HG03175 (cell line): ENCODE results near the gene CCDC152.
A peak's percentile ranks its signal among the peaks of the same experiment; 100 is the strongest.
"Not testable (repeated sequence)": the region's sequence is repeated elsewhere in the genome, so short reads cannot be mapped to it uniquely, and the experiment has no call there.

Experiments used
- ATAC-seq: cut with Tn5 transposase; IDR thresholded peaks from one replicate; pipeline ENCODE4 v1.9.1; 2021; ENCODE audit warnings: mild to moderate bottlenecking, moderate library complexity; ENCODE audit not compliant: unreplicated experiment

CCDC152 gene

GRCh38 chr5:42756606-42757601 lies at the start of gene CCDC152:
Gene CCDC152 (plus strand): TSS chr5:42756818. CDS start chr5:42759122, 2,304 bp downstream.
- peak; percentile 76 for ATAC-seq

- no peak for ATAC-seq
Measured at GRCh38 chr5:42715785-42716184, 40.8 kb upstream of the CCDC152 start.

DNA sequence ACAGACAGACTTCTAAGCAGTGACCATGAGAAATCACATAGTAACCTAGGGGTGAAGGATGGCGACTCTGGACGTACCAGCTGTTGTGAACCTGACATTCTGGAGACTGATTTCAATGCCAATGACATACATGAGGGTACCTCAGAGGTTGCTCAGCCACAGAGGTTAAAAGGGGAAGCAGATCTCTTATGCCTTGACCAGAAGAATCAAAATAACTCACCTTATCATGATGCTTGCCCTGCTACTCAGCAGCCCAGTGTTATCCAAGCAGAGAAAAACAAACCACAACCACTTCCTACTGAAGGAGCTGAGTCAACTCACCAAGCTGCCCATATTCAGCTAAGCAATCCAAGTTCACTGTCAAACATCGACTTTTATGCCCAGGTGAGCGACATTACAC lies 38.0 kb upstream of the CCDC152 start:
- peak; percentile 96 for ATAC-seq

DNA sequence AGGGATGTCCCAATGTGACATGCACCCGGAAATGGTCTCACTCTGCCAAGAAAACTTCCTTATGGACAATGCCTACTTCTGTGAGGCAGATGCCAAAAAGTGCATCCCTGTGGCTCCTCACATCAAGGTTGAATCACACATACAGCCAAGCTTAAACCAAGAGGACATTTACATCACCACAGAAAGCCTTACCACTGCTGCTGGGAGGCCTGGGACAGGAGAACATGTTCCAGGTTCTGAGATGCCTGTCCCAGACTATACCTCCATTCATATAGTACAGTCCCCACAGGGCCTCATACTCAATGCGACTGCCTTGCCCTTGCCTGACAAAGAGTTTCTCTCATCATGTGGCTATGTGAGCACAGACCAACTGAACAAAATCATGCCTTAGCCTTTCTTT lies 37.6 kb upstream of the CCDC152 start:
- ATAC-seq, result peak; percentile 5

DNA sequence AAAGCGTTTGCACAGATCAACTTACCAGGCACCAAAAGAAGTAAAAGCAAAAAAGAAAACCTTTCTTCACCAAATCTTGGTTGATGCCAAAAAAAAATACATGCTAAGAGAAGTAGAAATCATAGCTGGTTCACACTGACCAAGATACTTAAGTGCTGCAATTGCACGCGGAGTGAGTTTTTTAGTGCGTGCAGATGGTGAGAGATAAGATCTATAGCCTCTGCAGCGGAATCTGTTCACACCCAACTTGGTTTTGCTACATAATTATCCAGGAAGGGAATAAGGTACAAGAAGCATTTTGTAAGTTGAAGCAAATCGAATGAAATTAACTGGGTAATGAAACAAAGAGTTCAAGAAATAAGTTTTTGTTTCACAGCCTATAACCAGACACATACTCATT lies 36.4 kb upstream of the CCDC152 start:
- no peak for ATAC-seq

DNA sequence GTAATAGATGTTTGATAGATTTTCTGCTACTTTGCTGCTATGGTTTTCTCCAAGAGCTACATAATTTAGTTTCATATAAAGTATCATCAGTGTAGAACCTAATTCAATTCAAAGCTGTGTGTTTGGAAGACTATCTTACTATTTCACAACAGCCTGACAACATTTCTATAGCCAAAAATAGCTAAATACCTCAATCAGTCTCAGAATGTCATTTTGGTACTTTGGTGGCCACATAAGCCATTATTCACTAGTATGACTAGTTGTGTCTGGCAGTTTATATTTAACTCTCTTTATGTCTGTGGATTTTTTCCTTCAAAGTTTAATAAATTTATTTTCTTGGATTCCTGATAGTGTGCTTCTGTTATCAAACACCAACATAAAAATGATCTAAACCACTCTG lies 35.1 kb upstream of the CCDC152 start:
- ATAC-seq, result no peak

GRCh38 chr5:42734531-42735058 lies 22.0 kb upstream of the CCDC152 start:
- not testable (repeated sequence) for ATAC-seq

GRCh38 chr5:42740920-42741319 lies 15.7 kb upstream of the CCDC152 start:
- ATAC-seq, result no peak

DNA sequence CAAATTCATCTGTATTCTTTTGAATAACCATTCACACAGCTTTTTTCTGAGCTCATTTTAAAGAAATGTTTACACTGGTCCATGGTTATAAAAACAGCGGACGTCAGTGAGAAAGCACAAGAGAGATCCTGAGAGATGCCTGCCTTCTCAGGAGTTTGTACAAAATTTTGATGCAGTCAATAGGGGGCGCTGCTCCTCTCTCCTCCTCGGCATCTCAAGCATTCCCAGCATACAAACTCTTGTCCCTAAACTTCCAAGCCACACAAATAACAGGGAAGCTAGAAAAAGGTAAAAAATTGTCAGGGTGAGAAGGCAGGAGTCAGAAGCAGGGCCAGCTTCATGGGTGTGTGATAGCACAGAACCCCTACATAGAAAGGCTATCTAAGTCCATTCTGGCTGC lies 11.2 kb upstream of the CCDC152 start:
- ATAC-seq, result no peak

- no peak for ATAC-seq
Measured at GRCh38 chr5:42745856-42746255, 10.8 kb upstream of the CCDC152 start.

- ATAC-seq, result peak; percentile 53
Measured at GRCh38 chr5:42749020-42749419, 7.6 kb upstream of the CCDC152 start.

GRCh38 chr5:42750507-42750906 lies 6.1 kb upstream of the CCDC152 start:
- ATAC-seq, result no peak

GRCh38 chr5:42751044-42751443 lies 5.6 kb upstream of the CCDC152 start:
- no peak for ATAC-seq

GRCh38 chr5:42753099-42753498 lies 3.5 kb upstream of the CCDC152 start:
- ATAC-seq, result no peak

DNA sequence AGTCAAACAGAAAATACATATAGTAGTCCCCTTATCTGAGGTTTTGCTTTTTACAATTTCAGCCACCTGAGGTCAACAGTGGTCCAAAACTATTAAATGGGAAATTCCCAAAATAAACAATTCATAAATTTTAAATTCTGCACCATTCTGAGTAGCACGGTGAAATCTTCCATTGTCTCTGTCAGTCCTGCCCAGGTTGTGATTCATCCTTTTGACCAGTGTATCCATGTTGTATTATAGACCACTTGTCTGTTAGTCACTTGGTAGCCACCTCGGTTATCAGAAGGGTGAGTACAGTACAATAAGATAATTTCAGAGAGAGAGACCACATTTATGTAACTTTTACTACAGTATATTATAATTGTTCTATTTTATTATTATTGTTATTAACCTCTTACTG lies 2.8 kb downstream of the CCDC152 start:
- ATAC-seq, result no peak

DNA sequence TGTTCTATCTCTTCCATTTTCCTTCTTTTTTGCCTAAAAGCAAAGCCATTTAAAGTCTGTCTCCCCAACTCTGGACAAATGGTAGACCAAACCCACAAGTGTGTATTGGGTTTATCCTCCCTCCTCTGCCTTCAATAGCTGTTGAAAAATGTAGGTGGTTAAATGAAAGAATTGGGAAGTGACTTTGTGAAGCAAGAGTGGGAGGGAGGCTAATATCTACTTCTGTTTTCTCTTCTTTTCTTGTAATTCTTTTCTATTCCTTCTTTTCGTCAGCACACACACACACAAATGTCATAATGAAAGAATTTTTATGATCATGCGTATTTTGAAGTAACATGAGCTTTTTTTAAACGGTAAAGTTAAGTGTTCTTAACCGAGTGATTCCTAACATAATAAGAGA lies 3.8 kb downstream of the CCDC152 start:
- no peak for ATAC-seq

GRCh38 chr5:42761791-42762190 lies 5.2 kb downstream of the CCDC152 start:
- ATAC-seq, result no peak

- no peak for ATAC-seq
Measured at GRCh38 chr5:42767491-42768105, 11.0 kb downstream of the CCDC152 start.

DNA sequence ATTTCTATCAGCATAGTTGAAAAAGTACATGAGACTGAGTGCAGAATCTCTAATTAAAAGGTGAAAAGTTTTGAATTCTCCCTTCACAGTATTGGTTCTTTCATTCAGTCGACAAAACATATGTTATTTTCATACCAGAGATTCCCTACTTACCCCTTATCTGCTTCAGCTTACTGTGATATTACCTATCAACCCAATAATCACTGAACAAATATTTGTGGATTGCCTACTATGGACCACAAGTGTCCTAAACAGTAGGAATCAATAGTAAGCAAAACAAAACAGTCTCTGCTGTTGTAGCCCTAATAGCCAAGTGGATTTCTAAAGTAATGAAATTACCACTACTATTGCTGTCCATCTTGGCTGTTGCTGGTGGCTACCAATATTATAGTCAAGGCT lies 11.5 kb downstream of the CCDC152 start:
- ATAC-seq, result no peak

DNA sequence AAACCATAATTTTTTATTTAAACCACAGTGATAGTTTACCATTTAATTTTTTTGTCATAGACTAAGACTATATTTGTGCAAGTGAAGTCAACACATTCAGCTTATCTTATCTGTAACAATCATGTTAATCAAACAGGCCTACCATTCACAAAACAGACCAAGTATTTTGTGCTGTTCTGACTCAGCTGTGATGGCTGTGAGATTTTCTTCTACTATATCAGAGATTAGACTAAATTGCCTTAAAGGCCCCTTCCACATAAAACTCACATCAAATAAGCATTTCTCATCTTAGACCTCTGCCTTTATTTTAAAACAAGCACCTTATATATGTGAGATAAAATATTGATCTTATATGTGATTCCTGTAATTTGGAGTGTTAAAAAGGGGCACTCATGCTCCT lies 13.4 kb downstream of the CCDC152 start:
- no peak for ATAC-seq

DNA sequence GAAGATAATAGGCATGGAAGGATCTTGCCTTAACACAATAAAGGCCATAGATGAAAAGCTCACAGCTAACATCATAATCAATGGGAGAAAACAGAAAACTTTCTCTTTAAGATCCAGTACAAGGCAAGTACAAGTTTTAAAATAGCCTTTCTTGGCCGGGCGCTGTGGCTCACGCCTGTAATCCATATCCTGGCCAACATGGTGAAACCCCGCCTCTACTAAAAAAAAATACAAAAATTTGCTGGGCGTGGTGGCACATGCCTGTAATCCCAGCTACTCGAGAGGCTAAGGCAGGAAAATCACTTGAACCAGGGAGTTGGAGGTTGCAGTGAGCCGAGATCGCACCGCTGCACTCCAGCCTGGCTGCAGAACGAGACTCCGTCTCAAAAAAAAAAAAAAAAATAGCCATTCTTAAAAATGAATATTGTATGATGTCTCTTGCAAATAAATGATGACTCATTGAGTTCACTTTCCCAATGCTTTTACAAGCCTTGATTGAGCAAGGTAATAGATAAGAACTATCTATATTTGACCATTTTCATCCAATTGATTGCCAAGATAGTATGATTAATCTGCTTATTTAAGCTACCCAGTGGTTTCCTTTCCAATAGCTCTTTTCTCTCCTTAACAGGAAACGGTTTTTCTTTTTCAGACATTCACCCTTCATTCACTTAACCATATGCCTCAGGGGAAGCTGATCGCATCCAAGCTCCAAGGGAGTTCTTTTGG lies 15.8 kb downstream of the CCDC152 start:
- ATAC-seq, result no peak
